HEK293T (cell line): ENCODE data around the gene C21orf58.

Experiments
- ARNT ChIP-seq: fragments of 450-650 bp; IDR thresholded peaks from 2 replicates; pipeline ENCODE4 v1.6.1; 2017; ENCODE audit warnings: mild to moderate bottlenecking
- BHLHE40 ChIP-seq: fragments of 450-650 bp; IDR thresholded peaks from 2 replicates; pipeline ENCODE4 v1.6.1; 2016; ENCODE audit warnings: mild to moderate bottlenecking, moderate library complexity, borderline replicate concordance
- CTBP1 ChIP-seq: fragments of 450-650 bp; IDR thresholded peaks from 2 replicates; pipeline ENCODE4 v1.6.1; 2016; ENCODE audit warnings: borderline replicate concordance
- ELF4 ChIP-seq: fragments of 450-650 bp; IDR thresholded peaks from 2 replicates; pipeline ENCODE4 v1.6.1; 2017; ENCODE audit warnings: antibody characterized with exemption
- FOXA1 ChIP-seq: fragments of 450-650 bp; IDR thresholded peaks from 2 replicates; pipeline ENCODE4 v1.6.1; 2016; ENCODE audit warnings: mild to moderate bottlenecking
- FOXK2 ChIP-seq: fragments of 450-650 bp; IDR thresholded peaks from 2 replicates; pipeline ENCODE4 v1.6.1; 2016; ENCODE audit warnings: mild to moderate bottlenecking
- FOXM1 ChIP-seq: fragments of 450-650 bp; IDR thresholded peaks from 2 replicates; pipeline ENCODE4 v1.6.1; 2017; ENCODE audit warnings: mild to moderate bottlenecking, borderline replicate concordance
- L3MBTL2 ChIP-seq: fragments of 450-650 bp; conservative IDR thresholded peaks from 2 replicates; pipeline ENCODE4 v1.6.1; 2016; ENCODE audit warnings: mild to moderate bottlenecking
- NFRKB ChIP-seq: fragments of 450-650 bp; IDR thresholded peaks from 2 replicates; pipeline ENCODE4 v1.6.1; 2016; ENCODE audit warnings: mild to moderate bottlenecking, moderate library complexity
- SP1 ChIP-seq: fragments of 450-650 bp; IDR thresholded peaks from 2 replicates; pipeline ENCODE4 v1.6.1; 2017
- SUZ12 ChIP-seq: fragments of 450-650 bp; IDR thresholded peaks from 2 replicates; pipeline ENCODE4 v1.6.1; 2016; ENCODE audit warnings: mild to moderate bottlenecking
- TARDBP ChIP-seq: fragments of 450-650 bp; IDR thresholded peaks from 2 replicates; pipeline ENCODE4 v1.6.1; 2016
- TF ChIP-seq, protein P1 (sequence below): fragments of 450-650 bp; IDR thresholded peaks from 2 replicates; pipeline ENCODE4 v1.6.1; 2016

DNA sequence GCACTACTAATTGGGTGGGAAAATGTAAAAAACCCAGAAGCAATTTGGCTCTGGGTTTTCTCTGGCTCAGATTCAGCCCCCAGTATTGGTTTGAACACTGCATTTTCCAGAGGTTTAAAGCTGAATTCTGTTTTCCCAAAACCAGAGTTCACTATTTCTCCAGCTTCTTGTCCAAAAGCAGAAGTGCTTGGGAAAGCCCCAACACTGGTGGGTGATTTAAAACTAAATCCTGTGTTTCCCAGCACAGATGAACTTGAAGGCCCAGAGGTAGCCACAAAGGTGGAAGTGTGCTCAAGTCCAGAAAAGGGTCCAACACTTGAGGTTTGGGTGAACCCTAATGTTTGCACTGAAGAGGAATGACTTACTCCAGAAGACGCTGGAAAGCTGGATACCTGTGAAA lies 38.9 kb downstream of the C21orf58 start:
- TF ChIP-seq FOXM1 (no peak), SP1 (no peak), ARNT (no peak), CTBP1 (no peak), NFRKB (no peak), BHLHE40 (no peak), ELF4 (no peak), TARDBP (no peak), SUZ12 (no peak), FOXK2 (no peak), FOXA1 (no peak), L3MBTL2 (no peak)
- TF ChIP-seq, protein P1, sequence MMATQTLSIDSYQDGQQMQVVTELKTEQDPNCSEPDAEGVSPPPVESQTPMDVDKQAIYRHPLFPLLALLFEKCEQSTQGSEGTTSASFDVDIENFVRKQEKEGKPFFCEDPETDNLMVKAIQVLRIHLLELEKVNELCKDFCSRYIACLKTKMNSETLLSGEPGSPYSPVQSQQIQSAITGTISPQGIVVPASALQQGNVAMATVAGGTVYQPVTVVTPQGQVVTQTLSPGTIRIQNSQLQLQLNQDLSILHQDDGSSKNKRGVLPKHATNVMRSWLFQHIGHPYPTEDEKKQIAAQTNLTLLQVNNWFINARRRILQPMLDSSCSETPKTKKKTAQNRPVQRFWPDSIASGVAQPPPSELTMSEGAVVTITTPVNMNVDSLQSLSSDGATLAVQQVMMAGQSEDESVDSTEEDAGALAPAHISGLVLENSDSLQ = no peak
